GM18951 (cell line): ENCODE results near the gene CCR5AS.

Source experiments
- POLR2A ChIP-seq: IDR thresholded peaks from 4 replicates; pipeline ENCODE4 v1.6.1; 2011; ENCODE audit warnings: mild to moderate bottlenecking; ENCODE audit not compliant: insufficient read length, insufficient read depth; ENCODE audit errors: extremely low read depth
- in situ Hi-C: fragments of 300-500 bp; cut with MboI; formaldehyde crosslinking; loops from one replicate; pipeline ENCODE4 v1.12.0; 2022; ENCODE audit warnings: low sequenced_read_pairs, mixed read lengths, inconsistent platforms; ENCODE audit not compliant: unreplicated experiment

The CCR5AS gene

GRCh38 chr3:46374755-46375154 is 32.1 kb downstream of the CCR5AS start:
- no peak for TF ChIP-seq POLR2A
- in situ Hi-C loops, result loop anchor here (10.0 kb wide), 3 partner anchors 160 to 430 kb away; partner anchors contain the start of gene CXCR6

GRCh38 chr3:46372492-46373359 is 34.1 kb downstream of the CCR5AS start:
- in situ Hi-C loops, result loop anchor here (10.0 kb wide), 3 partner anchors 158 to 428 kb away; partner anchors contain the start of gene CXCR6
- TF ChIP-seq POLR2A, result no peak

- in situ Hi-C loops, result loop anchor here (10.0 kb wide), 3 partner anchors 157 to 427 kb away; partner anchors contain the start of gene CXCR6
- TF ChIP-seq POLR2A, result no peak
Observed at GRCh38 chr3:46371519-46372340, 35.1 kb downstream of the CCR5AS start.

- TF ChIP-seq POLR2A, result no peak
- in situ Hi-C loops, result loop anchor here (10.0 kb wide), 3 partner anchors 156 to 426 kb away; partner anchors contain the start of gene CXCR6
Observed at GRCh38 chr3:46370839-46371518, 35.9 kb downstream of the CCR5AS start, which contains the start of gene CCR5. CCR5 (plus strand) TSS chr3:46370946; CDS start chr3:46372903, 1,957 bp downstream.

GRCh38 chr3:46369675-46370132 is 37.2 kb downstream of the CCR5AS start:
- TF ChIP-seq POLR2A, result no peak
- in situ Hi-C loops, result loop anchor here (10.0 kb wide), 3 partner anchors 155 to 425 kb away; partner anchors contain the start of gene CXCR6

- in situ Hi-C loops, result no loop called here
- TF ChIP-seq POLR2A, result no peak
Observed at GRCh38 chr3:46369151-46369550, 37.7 kb downstream of the CCR5AS start.

- in situ Hi-C loops, result no loop called here
- TF ChIP-seq POLR2A, result no peak
Observed at GRCh38 chr3:46368569-46368968, 38.3 kb downstream of the CCR5AS start.

GRCh38 chr3:46367811-46368210 is 39.1 kb downstream of the CCR5AS start:
- in situ Hi-C loops, result no loop called here
- no peak for TF ChIP-seq POLR2A

- in situ Hi-C loops, result no loop called here
- no peak for TF ChIP-seq POLR2A
Observed at GRCh38 chr3:46365737-46366524, 40.9 kb downstream of the CCR5AS start.

- in situ Hi-C loops, result no loop called here
- no peak for TF ChIP-seq POLR2A
Observed at GRCh38 chr3:46365041-46365440, 41.8 kb downstream of the CCR5AS start.

- in situ Hi-C loops, result no loop called here
- no peak for TF ChIP-seq POLR2A
Observed at GRCh38 chr3:46361408-46362283, 45.2 kb downstream of the CCR5AS start.
